Gastrocnemius medialis (tissue), 4 donors: Measurements from ENCODE around the gene GAPDH.

Source experiments
- POLR2A ChIP-seq, 2 donors: fragments of 450-650 bp; IDR thresholded peaks; one replicate each; pipeline ENCODE4 v1.6.1; 2017; ENCODE audit warnings: antibody characterized with exemption in 2 of 2, mild to moderate bottlenecking in 2 of 2, moderate library complexity in 2 of 2
- TF ChIP-seq, protein P1 (sequence below), 5 experiments: fragments of 450-650 bp in 3 of 5; fragments of 200-600 bp in 2 of 5; sonication (generic) in 2 of 5; IDR thresholded peaks in 4 of 5; conservative IDR thresholded peaks in 1 of 5; 1 replicate in 4 of 5; 2 replicates in 1 of 5; pipeline ENCODE4 v1.5.1; 2016 to 2019; ENCODE audit warnings: antibody characterized with exemption in 5 of 5, mild to moderate bottlenecking in 3 of 5, moderate library complexity in 3 of 5

GRCh38 chr12:6567112-6567670 lies 32.9 kb downstream of the GAPDH start:
- TF ChIP-seq, protein P1, sequence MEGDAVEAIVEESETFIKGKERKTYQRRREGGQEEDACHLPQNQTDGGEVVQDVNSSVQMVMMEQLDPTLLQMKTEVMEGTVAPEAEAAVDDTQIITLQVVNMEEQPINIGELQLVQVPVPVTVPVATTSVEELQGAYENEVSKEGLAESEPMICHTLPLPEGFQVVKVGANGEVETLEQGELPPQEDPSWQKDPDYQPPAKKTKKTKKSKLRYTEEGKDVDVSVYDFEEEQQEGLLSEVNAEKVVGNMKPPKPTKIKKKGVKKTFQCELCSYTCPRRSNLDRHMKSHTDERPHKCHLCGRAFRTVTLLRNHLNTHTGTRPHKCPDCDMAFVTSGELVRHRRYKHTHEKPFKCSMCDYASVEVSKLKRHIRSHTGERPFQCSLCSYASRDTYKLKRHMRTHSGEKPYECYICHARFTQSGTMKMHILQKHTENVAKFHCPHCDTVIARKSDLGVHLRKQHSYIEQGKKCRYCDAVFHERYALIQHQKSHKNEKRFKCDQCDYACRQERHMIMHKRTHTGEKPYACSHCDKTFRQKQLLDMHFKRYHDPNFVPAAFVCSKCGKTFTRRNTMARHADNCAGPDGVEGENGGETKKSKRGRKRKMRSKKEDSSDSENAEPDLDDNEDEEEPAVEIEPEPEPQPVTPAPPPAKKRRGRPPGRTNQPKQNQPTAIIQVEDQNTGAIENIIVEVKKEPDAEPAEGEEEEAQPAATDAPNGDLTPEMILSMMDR (IDR thresholded peaks at IDR 0.05 in 4 of 5, conservative IDR thresholded peaks at IDR 0.05 in 1 of 5), result no peak
- no peak for TF ChIP-seq POLR2A (IDR thresholded peaks at IDR 0.05)
